Transverse colon (tissue), 4 donors: Measurements from ENCODE around the gene IL26. TPM values are rescaled to one million over a fixed set of nuclear protein-coding genes. Genes with fewer than 3 reads are reported as not detected.

Source experiments
- DNase-seq: peaks from one replicate; pipeline ENCODE4 v3.0.0-alpha.2; 2019
- H3K27ac ChIP-seq, 4 donors: fragments of 200-600 bp; sonication (generic); 2 replicates each; pipeline ENCODE4 v1.5.1; 2016 to 2018; ENCODE audit warnings: inconsistent platforms in 4 of 4
- H3K27me3 ChIP-seq: fragments of 200-600 bp; sonication (generic); 2 replicates; pipeline ENCODE4 v1.5.1; 2017; ENCODE audit warnings: inconsistent platforms
- H3K36me3 ChIP-seq, 4 donors: fragments of 200-600 bp; sonication (generic); 2 replicates each; pipeline ENCODE4 v1.5.1; 2017 to 2019; ENCODE audit warnings: inconsistent platforms in 4 of 4
- H3K4me1 ChIP-seq, 4 donors: fragments of 200-600 bp; sonication (generic); 2 replicates each; pipeline ENCODE4 v1.5.1; 2017 to 2020; ENCODE audit warnings: inconsistent platforms in 4 of 4
- H3K4me3 ChIP-seq, 4 donors: fragments of 200-600 bp; sonication (generic); 1 replicate in 1 of 4; 2 replicates in 3 of 4; pipeline versions ENCODE4 v1.5.1 to v1.6.1; 2017 to 2019; ENCODE audit warnings: inconsistent platforms in 4 of 4
- H3K9me3 ChIP-seq, 2 donors: fragments of 200-600 bp; sonication (generic); 2 replicates each; pipeline ENCODE4 v1.5.1; 2017 to 2019; ENCODE audit warnings: inconsistent platforms in 2 of 2
- EP300 ChIP-seq: sonication (generic); formaldehyde crosslinking; IDR thresholded peaks from one replicate; pipeline ENCODE4 v1.6.1; 2017; ENCODE audit warnings: antibody characterized with exemption, low read depth
- POLR2A ChIP-seq: fragments of 450-650 bp; IDR thresholded peaks from one replicate; pipeline ENCODE4 v1.6.1; 2016; ENCODE audit warnings: antibody characterized with exemption, mild to moderate bottlenecking, moderate library complexity
- POLR2AphosphoS5 ChIP-seq, 3 donors: sonication (generic); formaldehyde crosslinking; IDR thresholded peaks; one replicate each; pipeline ENCODE4 v1.6.1; 2016; ENCODE audit warnings: antibody characterized with exemption in 3 of 3
- WGBS, 2 donors: methylation state at CpG; one replicate each; pipeline ENCODE4 v1.1.5; 2018; ENCODE audit warnings: low coverage in 1 of 2; 5-methylcytosine and 5-hydroxymethylcytosine counted together
- in situ Hi-C, 4 donors: fragments of 200-750 bp; cut with MboI; loops; one replicate each; pipeline versions ENCODE4 v1.15.0 to v1.15.1; 2017; ENCODE audit warnings: low sequenced_read_pairs in 3 of 4, low pct_ligation_motif_present in 1 of 4, low pct_unique_long_range_greater_than_20kb in 1 of 4
- intact Hi-C: fragments of 100-400 bp; cut with DNase I; formaldehyde crosslinking; loops from one replicate; pipeline ENCODE4 v1.15.1; 2023; ENCODE audit warnings: low total_unique reads
- total RNA-seq, 4 donors: library from RNA; depleted of rRNA; stranded (reverse); fragments of >200 nt; gene quantifications; one replicate each; pipeline ENCODE4 v1.1.0, GENCODE V29; 2016
- TF ChIP-seq, protein P1 (sequence below), 5 experiments: fragments of 200-600 bp in 3 of 5; fragments of 450-650 bp in 2 of 5; sonication (generic) in 3 of 5; IDR thresholded peaks; 1 replicate in 2 of 5; 2 replicates in 3 of 5; pipeline ENCODE4 v1.5.1; 2016 to 2017; ENCODE audit warnings: antibody characterized with exemption in 5 of 5, inconsistent platforms in 3 of 5, mild to moderate bottlenecking in 2 of 5, moderate library complexity in 1 of 5

Gene IL26
- total RNA-seq, 4 donors from 2014 or later, result not detected

DNA sequence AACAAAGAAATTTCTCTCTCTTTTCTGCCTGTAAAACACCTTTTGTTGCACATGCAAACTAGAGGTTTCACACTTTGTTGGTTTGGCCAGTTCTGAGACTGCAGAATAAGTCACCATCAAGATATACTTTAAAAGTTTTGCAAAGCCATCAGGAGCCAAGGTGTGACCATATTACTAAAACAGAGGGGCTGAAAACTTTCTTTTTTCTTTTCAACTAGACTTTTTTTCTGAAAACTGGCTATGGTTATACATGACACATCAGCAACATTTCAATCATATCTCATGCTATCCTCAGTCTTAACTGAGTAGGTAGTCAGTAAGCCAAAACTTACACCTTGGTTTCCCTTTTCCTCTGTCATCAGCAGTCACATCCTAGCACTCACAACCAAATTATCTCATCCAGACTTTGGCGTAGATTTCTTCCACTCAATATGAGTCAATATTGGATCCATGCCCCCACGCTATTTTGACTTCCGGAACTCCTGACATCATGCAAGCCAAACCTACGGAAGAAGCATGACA is 62.0 kb downstream of the IL26 start:
- DNase-seq, result no peak
- H3K4me3 ChIP-seq, result no peak overlapping the region
- H3K27ac ChIP-seq, result no peak overlapping the region
- no peaks in the 10 kb centered on the region for H3K4me1 ChIP-seq
- TF ChIP-seq, protein P1, sequence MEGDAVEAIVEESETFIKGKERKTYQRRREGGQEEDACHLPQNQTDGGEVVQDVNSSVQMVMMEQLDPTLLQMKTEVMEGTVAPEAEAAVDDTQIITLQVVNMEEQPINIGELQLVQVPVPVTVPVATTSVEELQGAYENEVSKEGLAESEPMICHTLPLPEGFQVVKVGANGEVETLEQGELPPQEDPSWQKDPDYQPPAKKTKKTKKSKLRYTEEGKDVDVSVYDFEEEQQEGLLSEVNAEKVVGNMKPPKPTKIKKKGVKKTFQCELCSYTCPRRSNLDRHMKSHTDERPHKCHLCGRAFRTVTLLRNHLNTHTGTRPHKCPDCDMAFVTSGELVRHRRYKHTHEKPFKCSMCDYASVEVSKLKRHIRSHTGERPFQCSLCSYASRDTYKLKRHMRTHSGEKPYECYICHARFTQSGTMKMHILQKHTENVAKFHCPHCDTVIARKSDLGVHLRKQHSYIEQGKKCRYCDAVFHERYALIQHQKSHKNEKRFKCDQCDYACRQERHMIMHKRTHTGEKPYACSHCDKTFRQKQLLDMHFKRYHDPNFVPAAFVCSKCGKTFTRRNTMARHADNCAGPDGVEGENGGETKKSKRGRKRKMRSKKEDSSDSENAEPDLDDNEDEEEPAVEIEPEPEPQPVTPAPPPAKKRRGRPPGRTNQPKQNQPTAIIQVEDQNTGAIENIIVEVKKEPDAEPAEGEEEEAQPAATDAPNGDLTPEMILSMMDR (IDR thresholded peaks at IDR 0.05), result no peak
- TF ChIP-seq EP300 (no peak), POLR2A (no peak), POLR2AphosphoS5 (IDR thresholded peaks at IDR 0.05) (no peak)
- intact Hi-C loops (no loop called here), in situ Hi-C loops (no loop called here)
- 80 to 85% methylated on average over 2 to 4 of the region's 4 CpGs for WGBS, 2 donors
- H3K36me3 ChIP-seq, result no peaks in the 10 kb centered on the region
- no peaks in the 10 kb centered on the region for H3K9me3 ChIP-seq
- no peaks in the 10 kb centered on the region for H3K27me3 ChIP-seq

DNA sequence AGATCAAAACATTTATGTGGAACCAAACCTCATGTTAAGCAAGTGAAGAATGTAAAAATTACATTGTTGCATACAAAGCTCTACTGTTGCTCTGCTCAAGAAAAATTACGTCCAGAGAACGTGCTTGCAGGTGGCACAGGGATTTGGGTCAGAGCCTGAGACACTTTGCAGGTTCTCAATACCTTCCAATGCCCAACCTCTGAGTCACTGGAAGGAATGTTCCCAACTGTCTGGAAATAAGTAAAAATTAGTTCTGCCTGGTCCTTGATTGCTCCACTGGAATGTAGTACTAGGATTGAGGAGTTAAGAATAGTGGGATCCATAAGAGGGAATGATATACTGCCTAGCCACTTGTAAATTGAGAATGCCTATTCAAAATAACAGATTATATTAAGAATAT is 63.2 kb downstream of the IL26 start:
- 40 to 92% methylated on average over 1 to 2 of the region's 2 CpGs for WGBS, 2 donors
- TF ChIP-seq POLR2A, result no peak
- TF ChIP-seq EP300, result no peak
- no peak for TF ChIP-seq POLR2AphosphoS5 (IDR thresholded peaks at IDR 0.05)
- TF ChIP-seq, protein P1 (IDR thresholded peaks at IDR 0.05), result no peak
- intact Hi-C loops (no loop called here), in situ Hi-C loops (no loop called here)
- no peaks in the 10 kb centered on the region for H3K9me3 ChIP-seq
- H3K36me3 ChIP-seq, result no peaks in the 10 kb centered on the region
- DNase-seq, result no peak
- no peak overlapping the region for H3K27ac ChIP-seq
- H3K4me1 ChIP-seq, result no peaks in the 10 kb centered on the region
- no peaks in the 10 kb centered on the region for H3K27me3 ChIP-seq
- H3K4me3 ChIP-seq, result no peak overlapping the region

DNA sequence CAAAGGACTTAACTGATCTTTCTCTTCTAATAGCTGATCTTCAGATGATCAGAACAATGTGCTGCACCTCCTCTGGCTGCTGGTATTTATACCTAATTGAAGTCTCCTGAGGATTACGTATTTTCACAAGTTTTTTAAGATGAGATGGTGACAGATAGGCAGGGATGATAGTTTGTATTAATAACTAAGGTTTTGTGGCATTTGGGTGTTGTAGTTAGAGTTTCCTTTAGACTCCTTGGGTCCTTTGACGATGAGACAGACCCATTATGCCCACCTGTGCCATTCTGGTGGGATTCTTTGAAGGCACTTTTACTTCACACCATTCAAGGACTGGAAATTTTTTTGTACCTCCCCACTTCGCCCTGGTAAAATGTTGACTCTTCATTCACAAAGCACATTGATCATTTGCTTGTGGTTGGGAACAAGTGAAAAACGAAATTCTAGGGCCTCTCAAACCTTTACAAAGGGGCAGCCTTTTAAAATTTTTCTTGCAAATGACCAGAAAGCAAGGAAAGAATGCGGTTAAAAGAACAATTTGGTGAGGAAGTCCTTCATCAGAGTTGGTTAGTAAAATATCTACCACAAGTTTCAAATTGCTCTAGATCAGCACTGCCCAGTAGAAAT is 65.8 kb downstream of the IL26 start, which contains the start of gene IFNG:
Gene IFNG, minus strand, starts transcription at position 60 of the 624 bp plus-strand sequence. CDS start 125 bp downstream, outside the sequence.
- Histone ChIP-seq H3K36me3 (no peaks in the 10 kb centered on the region), H3K27me3 (no peaks in the 10 kb centered on the region), H3K4me1 (no peaks in the 10 kb centered on the region), H3K4me3 (no peak within 1 kb of the TSS), H3K27ac (no peak within 1 kb of the TSS), H3K9me3 (no peaks in the 10 kb centered on the region)
- in situ Hi-C loops (no loop called here), intact Hi-C loops (no loop called here)
- DNase-seq, result no peak
- WGBS, 2 donors, result 60 to 64% methylated on average over 4 to 5 of the region's 5 CpGs
- no peak for TF ChIP-seq POLR2A
- TF ChIP-seq, protein P1 (IDR thresholded peaks at IDR 0.05), result no peak
- no peak for TF ChIP-seq POLR2AphosphoS5 (IDR thresholded peaks at IDR 0.05)
- TF ChIP-seq EP300, result no peak

DNA sequence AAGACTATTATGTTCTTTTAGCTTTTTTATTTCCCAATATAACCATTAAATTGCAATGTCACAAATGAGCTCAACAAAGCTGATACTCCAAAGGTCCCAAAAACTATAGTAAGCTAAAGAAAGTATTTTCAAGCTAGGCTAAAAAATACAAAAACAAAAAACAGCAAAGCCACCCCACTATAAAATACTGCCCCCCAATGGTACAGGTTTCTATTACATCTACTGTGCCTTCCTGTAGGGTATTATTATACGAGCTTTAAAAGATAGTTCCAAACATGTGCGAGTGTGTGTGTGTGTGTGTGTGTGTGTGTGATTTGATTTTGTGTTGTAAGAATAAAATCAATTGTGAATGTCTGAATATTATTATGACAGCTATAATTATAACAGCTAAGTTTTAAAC is 67.2 kb downstream of the IL26 start:
- no peak for DNase-seq
- in situ Hi-C loops (no loop called here), intact Hi-C loops (no loop called here)
- Histone ChIP-seq H3K9me3 (no peaks in the 10 kb centered on the region), H3K36me3 (no peaks in the 10 kb centered on the region), H3K4me3 (no peak overlapping the region), H3K27me3 (no peaks in the 10 kb centered on the region), H3K27ac (no peak overlapping the region), H3K4me1 (no peaks in the 10 kb centered on the region)
- 19 to 43% methylated on average over 2 of the region's 2 CpGs for WGBS, 2 donors
- TF ChIP-seq POLR2A, result no peak
- no peak for TF ChIP-seq POLR2AphosphoS5 (IDR thresholded peaks at IDR 0.05)
- TF ChIP-seq EP300, result no peak
- TF ChIP-seq, protein P1 (IDR thresholded peaks at IDR 0.05), result peak in 3 of 5 experiments; percentile 20 to 36 (median 31)
